ENCODE results near the gene CCDC146.

- no peak for TF ChIP-seq POLR2A (IDR thresholded peaks at IDR 0.05)
- TF ChIP-seq, protein P1, sequence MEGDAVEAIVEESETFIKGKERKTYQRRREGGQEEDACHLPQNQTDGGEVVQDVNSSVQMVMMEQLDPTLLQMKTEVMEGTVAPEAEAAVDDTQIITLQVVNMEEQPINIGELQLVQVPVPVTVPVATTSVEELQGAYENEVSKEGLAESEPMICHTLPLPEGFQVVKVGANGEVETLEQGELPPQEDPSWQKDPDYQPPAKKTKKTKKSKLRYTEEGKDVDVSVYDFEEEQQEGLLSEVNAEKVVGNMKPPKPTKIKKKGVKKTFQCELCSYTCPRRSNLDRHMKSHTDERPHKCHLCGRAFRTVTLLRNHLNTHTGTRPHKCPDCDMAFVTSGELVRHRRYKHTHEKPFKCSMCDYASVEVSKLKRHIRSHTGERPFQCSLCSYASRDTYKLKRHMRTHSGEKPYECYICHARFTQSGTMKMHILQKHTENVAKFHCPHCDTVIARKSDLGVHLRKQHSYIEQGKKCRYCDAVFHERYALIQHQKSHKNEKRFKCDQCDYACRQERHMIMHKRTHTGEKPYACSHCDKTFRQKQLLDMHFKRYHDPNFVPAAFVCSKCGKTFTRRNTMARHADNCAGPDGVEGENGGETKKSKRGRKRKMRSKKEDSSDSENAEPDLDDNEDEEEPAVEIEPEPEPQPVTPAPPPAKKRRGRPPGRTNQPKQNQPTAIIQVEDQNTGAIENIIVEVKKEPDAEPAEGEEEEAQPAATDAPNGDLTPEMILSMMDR (IDR thresholded peaks at IDR 0.05) = no peak
- TF ChIP-seq POLR2AphosphoS5 (IDR thresholded peaks at IDR 0.05; ENCODE audit: insufficient read depth in 1 of 2, low read depth in 1 of 2) = no peak
Observed at GRCh38 chr7:77253151-77253550, 130.7 kb downstream of the CCDC146 start.

Data from vagina (tissue), 2 donors.